OCI-LY1 (cell line): Measurements from ENCODE around the gene EMSY.

Source experiments
- H2AFZ ChIP-seq: fragments of 200-600 bp; sonication (generic), shearing (Covaris generic); 2 replicates; pipeline ENCODE4 v1.6.0; 2014; ENCODE audit warnings: antibody characterized with exemption, mild to moderate bottlenecking, low read length
- H3F3A ChIP-seq: fragments of 200-600 bp; sonication (generic), shearing (Covaris generic); 2 replicates; pipeline ENCODE4 v1.6.0; 2014; ENCODE audit warnings: mild to moderate bottlenecking, antibody characterized with exemption, low read length, moderate library complexity; ENCODE audit not compliant: insufficient read depth
- H3K27ac ChIP-seq: fragments of 200-600 bp; sonication (generic); 2 replicates; pipeline ENCODE4 v1.5.1; 2014; ENCODE audit warnings: low read length, mixed run types, mild to moderate bottlenecking, low read depth; ENCODE audit not compliant: poor library complexity, severe bottlenecking
- H3K27me3 ChIP-seq: fragments of 200-600 bp; sonication (generic); 2 replicates; pipeline ENCODE4 v1.6.0; 2014; ENCODE audit warnings: antibody characterized with exemption, mild to moderate bottlenecking, low read length, moderate library complexity; ENCODE audit not compliant: insufficient read depth
- H3K36me3 ChIP-seq: fragments of 200-600 bp; sonication (generic); 2 replicates; pipeline ENCODE4 v1.6.1; 2014; ENCODE audit warnings: mild to moderate bottlenecking, antibody characterized with exemption, low read length, moderate library complexity, mixed read lengths; ENCODE audit not compliant: insufficient read depth
- H3K4me1 ChIP-seq: fragments of 200-600 bp; sonication (generic); 2 replicates; pipeline ENCODE4 v1.5.1; 2014; ENCODE audit warnings: mild to moderate bottlenecking, low read length, moderate library complexity; ENCODE audit not compliant: insufficient read depth, severe bottlenecking
- H3K4me2 ChIP-seq: fragments of 200-600 bp; sonication (generic), shearing (Covaris generic); 2 replicates; pipeline ENCODE4 v1.6.1; 2014; ENCODE audit warnings: low read length
- H3K4me3 ChIP-seq: fragments of 200-600 bp; sonication (generic); 2 replicates; pipeline ENCODE4 v1.5.1; 2014; ENCODE audit warnings: low read length, low read depth, mild to moderate bottlenecking, mixed read lengths; ENCODE audit not compliant: poor library complexity, severe bottlenecking
- H3K79me2 ChIP-seq: fragments of 200-600 bp; shearing (Covaris generic); 2 replicates; pipeline ENCODE4 v1.6.1; 2016; ENCODE audit warnings: mixed run types, low read length, mixed read lengths; ENCODE audit not compliant: insufficient read depth
- H3K9ac ChIP-seq: fragments of 200-600 bp; sonication (generic), shearing (Covaris generic); 2 replicates; pipeline ENCODE4 v1.6.1; 2014; ENCODE audit warnings: mild to moderate bottlenecking, low read length, mixed read lengths
- H3K9me2 ChIP-seq: fragments of 200-600 bp; sonication (generic), shearing (Covaris generic); 2 replicates; pipeline ENCODE4 v1.6.1; 2014; ENCODE audit warnings: low read depth, mild to moderate bottlenecking, low read length, mixed read lengths
- H3K9me3 ChIP-seq: fragments of 200-600 bp; shearing (Covaris generic); 2 replicates; pipeline ENCODE4 v1.6.1; 2014; ENCODE audit warnings: low read length, mixed read lengths
- H4K20me1 ChIP-seq: fragments of 200-600 bp; sonication (generic), shearing (Covaris generic); 2 replicates; pipeline ENCODE4 v1.6.0; 2016; ENCODE audit warnings: mild to moderate bottlenecking, low read length; ENCODE audit not compliant: insufficient read depth
- CTCF ChIP-seq: fragments of 200-600 bp; sonication (generic), shearing (Covaris generic); IDR thresholded peaks from 2 replicates; pipeline ENCODE4 v1.5.1; 2017; ENCODE audit warnings: mild to moderate bottlenecking, antibody characterized with exemption, low read length, moderate library complexity, mixed read lengths
- EZH2 ChIP-seq: fragments of 200-600 bp; sonication (generic), shearing (Covaris generic); IDR thresholded peaks from 2 replicates; pipeline ENCODE4 v1.8.0; 2017; ENCODE audit warnings: borderline replicate concordance, mixed run types, mild to moderate bottlenecking, antibody characterized with exemption, low read length, moderate library complexity, mixed read lengths

EMSY gene

GRCh38 chr11:76493040-76493439 lies 48.2 kb downstream of the EMSY start:
- H2AFZ ChIP-seq, result no peak overlapping the region
- H3K27ac ChIP-seq, result no peak overlapping the region
- H3K4me1 ChIP-seq, result no peaks in the 10 kb centered on the region
- H3K4me2 ChIP-seq, result no peak overlapping the region
- H3K9me3 ChIP-seq, result no peaks in the 10 kb centered on the region
- H3K36me3 ChIP-seq, result peaks cover 51% of the 10 kb centered on the region
- H3K27me3 ChIP-seq, result no peaks in the 10 kb centered on the region
- H3K79me2 ChIP-seq, result no peaks in the 10 kb centered on the region
- no peaks in the 10 kb centered on the region for H3K9me2 ChIP-seq
- TF ChIP-seq EZH2 (no peak), CTCF (no peak)
- no peak overlapping the region for H3K4me3 ChIP-seq
- no peaks in the 10 kb centered on the region for H4K20me1 ChIP-seq
- H3F3A ChIP-seq, result no peaks in the 10 kb centered on the region
- no peak overlapping the region for H3K9ac ChIP-seq

- no peak overlapping the region for H3K9ac ChIP-seq
- no peaks in the 10 kb centered on the region for H3K4me1 ChIP-seq
- no peak overlapping the region for H2AFZ ChIP-seq
- TF ChIP-seq CTCF (no peak), EZH2 (no peak)
- no peaks in the 10 kb centered on the region for H3K9me2 ChIP-seq
- H4K20me1 ChIP-seq, result no peaks in the 10 kb centered on the region
- H3K79me2 ChIP-seq, result no peaks in the 10 kb centered on the region
- no peaks in the 10 kb centered on the region for H3F3A ChIP-seq
- no peak overlapping the region for H3K4me2 ChIP-seq
- H3K27me3 ChIP-seq, result no peaks in the 10 kb centered on the region
- no peaks in the 10 kb centered on the region for H3K9me3 ChIP-seq
- peaks cover 56% of the 10 kb centered on the region for H3K36me3 ChIP-seq
- no peak overlapping the region for H3K4me3 ChIP-seq
- H3K27ac ChIP-seq, result no peak overlapping the region
Observed at GRCh38 chr11:76493626-76494539, 49.1 kb downstream of the EMSY start.

- Histone ChIP-seq H3F3A (no peaks in the 10 kb centered on the region), H3K36me3 (peaks cover 55% of the 10 kb centered on the region), H3K9me3 (no peaks in the 10 kb centered on the region), H3K27ac (no peak overlapping the region), H3K79me2 (no peaks in the 10 kb centered on the region), H3K4me2 (no peak overlapping the region), H3K9me2 (no peaks in the 10 kb centered on the region), H3K27me3 (no peaks in the 10 kb centered on the region), H4K20me1 (no peaks in the 10 kb centered on the region), H3K9ac (no peak overlapping the region), H2AFZ (no peak overlapping the region), H3K4me1 (no peaks in the 10 kb centered on the region), H3K4me3 (no peak overlapping the region)
- TF ChIP-seq EZH2 (no peak), CTCF (no peak)
Observed at GRCh38 chr11:76495019-76495418, 50.2 kb downstream of the EMSY start.
